ENCODE data around the gene PEX5L. TPM values are rescaled to one million over a fixed set of nuclear protein-coding genes. Genes with fewer than 3 reads are reported as not detected.

The PEX5L gene
- total RNA-seq, 2 donors from 2014 or later = 4.2 to 13.2 TPM

- H3K27me3 ChIP-seq = no peaks in the 10 kb centered on the region
- no peak overlapping the region for H3K27ac ChIP-seq
- WGBS, 2 donors = 74 to 75% methylated on average over 2 of the region's 2 CpGs
- H3K36me3 ChIP-seq (replicated peaks in 1 of 2; ENCODE audit: insufficient read depth in 1 of 2, low read depth in 2 of 2) = no peaks in the 10 kb centered on the region
- no peaks in the 10 kb centered on the region for H3K9me3 ChIP-seq
- intact Hi-C loops (cut with DNase I) = no loop called here
- TF ChIP-seq, protein P1, sequence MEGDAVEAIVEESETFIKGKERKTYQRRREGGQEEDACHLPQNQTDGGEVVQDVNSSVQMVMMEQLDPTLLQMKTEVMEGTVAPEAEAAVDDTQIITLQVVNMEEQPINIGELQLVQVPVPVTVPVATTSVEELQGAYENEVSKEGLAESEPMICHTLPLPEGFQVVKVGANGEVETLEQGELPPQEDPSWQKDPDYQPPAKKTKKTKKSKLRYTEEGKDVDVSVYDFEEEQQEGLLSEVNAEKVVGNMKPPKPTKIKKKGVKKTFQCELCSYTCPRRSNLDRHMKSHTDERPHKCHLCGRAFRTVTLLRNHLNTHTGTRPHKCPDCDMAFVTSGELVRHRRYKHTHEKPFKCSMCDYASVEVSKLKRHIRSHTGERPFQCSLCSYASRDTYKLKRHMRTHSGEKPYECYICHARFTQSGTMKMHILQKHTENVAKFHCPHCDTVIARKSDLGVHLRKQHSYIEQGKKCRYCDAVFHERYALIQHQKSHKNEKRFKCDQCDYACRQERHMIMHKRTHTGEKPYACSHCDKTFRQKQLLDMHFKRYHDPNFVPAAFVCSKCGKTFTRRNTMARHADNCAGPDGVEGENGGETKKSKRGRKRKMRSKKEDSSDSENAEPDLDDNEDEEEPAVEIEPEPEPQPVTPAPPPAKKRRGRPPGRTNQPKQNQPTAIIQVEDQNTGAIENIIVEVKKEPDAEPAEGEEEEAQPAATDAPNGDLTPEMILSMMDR (IDR thresholded peaks at IDR 0.05) = no peak
- TF ChIP-seq POLR2A (IDR thresholded peaks at IDR 0.05) = no peak
- H3K4me3 ChIP-seq = no peak overlapping the region
- no peaks in the 10 kb centered on the region for H3K4me1 ChIP-seq
- ATAC-seq (no peak), DNase-seq (no peak)
These were observed 101.0 kb downstream of the PEX5L start for GRCh38 chr3:179935710-179936109.

GRCh38 chr3:179933914-179934313 is 102.8 kb downstream of the PEX5L start:
- no peak for DNase-seq
- Histone ChIP-seq H3K36me3 (replicated peaks in 1 of 2; ENCODE audit: insufficient read depth in 1 of 2, low read depth in 2 of 2) (no peaks in the 10 kb centered on the region), H3K4me3 (no peak overlapping the region), H3K27me3 (no peaks in the 10 kb centered on the region), H3K9me3 (no peaks in the 10 kb centered on the region), H3K4me1 (no peaks in the 10 kb centered on the region), H3K27ac (no peak overlapping the region)
- TF ChIP-seq, protein P1 (IDR thresholded peaks at IDR 0.05) = no peak
- no peak for TF ChIP-seq POLR2A (IDR thresholded peaks at IDR 0.05)
- ATAC-seq = no peak
- intact Hi-C loops (cut with DNase I) = no loop called here
- 87 to 89% methylated on average over 4 of the region's 4 CpGs for WGBS, 2 donors

- no peaks in the 10 kb centered on the region for H3K36me3 ChIP-seq (replicated peaks in 1 of 2; ENCODE audit: insufficient read depth in 1 of 2, low read depth in 2 of 2)
- H3K4me1 ChIP-seq = no peaks in the 10 kb centered on the region
- no peak overlapping the region for H3K27ac ChIP-seq
- TF ChIP-seq, protein P1 (IDR thresholded peaks at IDR 0.05) = no peak
- no peak for ATAC-seq
- 78 to 91% methylated on average over 4 of the region's 4 CpGs for WGBS, 2 donors
- intact Hi-C loops (cut with DNase I) = no loop called here
- no peaks in the 10 kb centered on the region for H3K9me3 ChIP-seq
- H3K27me3 ChIP-seq = no peaks in the 10 kb centered on the region
- DNase-seq = no peak
- H3K4me3 ChIP-seq = no peak overlapping the region
These were observed 103.7 kb downstream of the PEX5L start for GRCh38 chr3:179933080-179933479.

DNA sequence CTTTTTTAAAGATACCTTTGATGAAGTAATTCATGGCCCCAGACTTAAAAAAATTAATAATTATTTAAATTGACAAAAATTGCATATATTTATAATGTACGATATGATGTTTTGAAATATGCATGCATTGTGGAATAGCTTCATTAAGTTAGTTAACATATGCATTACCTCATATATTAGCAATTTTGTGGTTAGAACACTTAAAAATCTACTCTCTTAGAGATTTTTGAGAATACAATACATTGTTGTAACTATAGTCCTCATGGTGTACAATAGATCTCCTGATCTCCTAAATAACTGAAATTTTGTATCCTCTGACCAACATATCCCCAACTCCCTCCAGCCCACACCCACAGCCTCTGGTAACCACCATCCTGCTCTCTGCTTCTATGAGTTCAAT is 104.1 kb downstream of the PEX5L start:
- no peaks in the 10 kb centered on the region for H3K9me3 ChIP-seq
- no peaks in the 10 kb centered on the region for H3K4me1 ChIP-seq
- H3K27me3 ChIP-seq = no peaks in the 10 kb centered on the region
- intact Hi-C loops (cut with DNase I) = no loop called here
- WGBS, 2 donors = 98 to 99% methylated on average over 1 of the region's 1 CpG
- no peak overlapping the region for H3K27ac ChIP-seq
- DNase-seq = no peak
- no peak for ATAC-seq
- H3K36me3 ChIP-seq (replicated peaks in 1 of 2; ENCODE audit: insufficient read depth in 1 of 2, low read depth in 2 of 2) = no peaks in the 10 kb centered on the region
- no peak overlapping the region for H3K4me3 ChIP-seq
- TF ChIP-seq, protein P1 (IDR thresholded peaks at IDR 0.05) = no peak
- TF ChIP-seq POLR2A (IDR thresholded peaks at IDR 0.05) = no peak

DNA sequence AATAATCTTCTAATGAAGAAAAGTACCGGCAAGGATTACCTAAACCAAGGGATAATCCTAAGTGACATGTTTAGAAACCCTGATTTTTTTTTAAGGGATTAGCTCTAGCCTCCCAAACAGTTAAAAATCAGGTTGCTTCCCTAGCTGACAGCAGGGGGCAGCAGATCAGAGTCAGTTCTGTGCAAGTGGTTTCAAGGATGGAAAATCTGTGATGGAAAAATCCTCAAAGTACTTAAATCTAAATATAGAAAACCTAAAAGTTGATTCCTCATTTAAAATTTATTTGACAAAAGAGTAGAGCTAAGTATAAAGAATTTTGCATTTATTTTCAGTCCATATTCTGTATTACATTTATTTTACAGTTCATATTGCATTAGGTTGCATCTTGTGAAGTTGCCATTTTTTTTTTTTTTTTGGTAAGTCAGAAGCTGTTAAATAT is 107.6 kb downstream of the PEX5L start:
- ATAC-seq = peak; percentile 53

More for the DNA sequence above, 107.6 kb downstream of the PEX5L start:
- intact Hi-C loops (cut with DNase I) = loop anchor here (10.0 kb wide), 1 partner anchor 656 kb away; no protein-coding TSS in a partner anchor
- Histone ChIP-seq H3K36me3 (replicated peaks in 1 of 2; ENCODE audit: insufficient read depth in 1 of 2, low read depth in 2 of 2) (no peaks in the 10 kb centered on the region), H3K9me3 (no peaks in the 10 kb centered on the region), H3K4me3 (no peak overlapping the region), H3K27ac (no peak overlapping the region), H3K4me1 (no peaks in the 10 kb centered on the region), H3K27me3 (no peaks in the 10 kb centered on the region)
- WGBS, 2 donors = 12 to 21% methylated on average over 1 of the region's 1 CpG
- TF ChIP-seq POLR2A (IDR thresholded peaks at IDR 0.05) = no peak
- TF ChIP-seq, protein P1 (IDR thresholded peaks at IDR 0.05) = peak; percentile 42 to 88 (median 67)
- peak; percentile 53 to 69 (median 68) for DNase-seq
